T-cell (primary cell): ENCODE results near the gene KLK5. TPM values are rescaled to one million over a fixed set of nuclear protein-coding genes. Genes with fewer than 3 reads are reported as not detected.
"Not testable (repeated sequence)": the region's sequence is repeated elsewhere in the genome, so short reads cannot be mapped to it uniquely, and the experiment has no call there.

Experiments used
- ATAC-seq, 4 experiments: fragments of 200-7000 bp in 3 of 4; fragments of 150-1000 bp in 1 of 4; cut with Tn5 transposase; replicated peaks in 1 of 4; 1 replicate in 3 of 4; 2 replicates in 1 of 4; pipeline ENCODE4 v1.10.0; 2021; ENCODE audit warnings: moderate library complexity in 3 of 4, mild to moderate bottlenecking in 2 of 4, moderate number of reproducible peaks in 1 of 4
- CTCF ChIA-PET, 2 donors: fragments of 300-600 bp; sonication (Branson Sonifier 250); formaldehyde crosslinking; loops; one replicate each; lab custom pipeline; 2022; ENCODE audit warnings: antibody characterized with exemption in 2 of 2; lab: Charles Lee
- POLR2A ChIA-PET, 2 donors: fragments of 300-600 bp; sonication (Branson Sonifier 250); formaldehyde crosslinking; loops; one replicate each; lab custom pipeline; 2022; ENCODE audit warnings: antibody characterized with exemption in 2 of 2; lab: Charles Lee
- DNase-seq, 35 experiments: peaks; one replicate each; pipeline versions ENCODE4 v3.0.0 to v3.0.0-alpha.2; 2013 to 2023
- H3K27ac ChIP-seq: one replicate; pipeline ENCODE4 v1.5.1; 2013; ENCODE audit warnings: low read length
- H3K27me3 ChIP-seq, 2 experiments: replicated peaks in 1 of 2; 1 replicate in 1 of 2; 2 replicates in 1 of 2; pipeline versions ENCODE4 v1.6.1 to v1.7.0; 2013; ENCODE audit warnings: low read length in 1 of 2, mixed read lengths in 1 of 2; ENCODE audit not compliant: control insufficient read depth in 2 of 2, insufficient read depth in 2 of 2; ENCODE audit errors: extremely low read depth in 1 of 2
- H3K36me3 ChIP-seq, 2 donors: 1 replicate in 1 of 2; 2 replicates in 1 of 2; pipeline versions ENCODE4 v1.6.1 to v1.7.0; 2013; ENCODE audit warnings: low read length in 1 of 2; ENCODE audit not compliant: control insufficient read depth in 2 of 2, insufficient read depth in 1 of 2; ENCODE audit errors: extremely low read depth in 1 of 2
- H3K4me1 ChIP-seq, 2 experiments: 1 replicate in 1 of 2; 2 replicates in 1 of 2; pipeline versions ENCODE4 v1.6.1 to v1.7.0; 2013; ENCODE audit warnings: low read length in 2 of 2, mixed read lengths in 1 of 2; ENCODE audit not compliant: insufficient read depth in 2 of 2, control insufficient read depth in 1 of 2; ENCODE audit errors: extremely low read depth in 1 of 2
- H3K4me3 ChIP-seq, 2 donors: 1 replicate in 1 of 2; 2 replicates in 1 of 2; pipeline versions ENCODE4 v1.5.1 to v1.7.0; 2013; ENCODE audit warnings: mild to moderate bottlenecking in 2 of 2, low read length in 1 of 2, moderate library complexity in 1 of 2; ENCODE audit not compliant: control insufficient read depth in 1 of 2; ENCODE audit errors: extremely low read depth in 1 of 2
- H3K9me3 ChIP-seq: 2 replicates; pipeline ENCODE4 v1.7.0; 2013
- H3K27ac Mint-ChIP-seq, 2 donors: one replicate each; pipeline ENCODE4 v1.8.0; 2020 to 2021; ENCODE audit warnings: mild to moderate bottlenecking in 2 of 2, mixed read lengths in 2 of 2
- H3K27me3 Mint-ChIP-seq, 2 donors: one replicate each; pipeline ENCODE4 v1.8.0; 2021 to 2022; ENCODE audit warnings: mixed read lengths in 2 of 2
- H3K36me3 Mint-ChIP-seq: one replicate; pipeline ENCODE4 v1.8.0; 2021; ENCODE audit warnings: mixed read lengths
- H3K4me1 Mint-ChIP-seq, 3 donors: one replicate each; pipeline ENCODE4 v1.8.0; 2020 to 2022; ENCODE audit warnings: mixed read lengths in 3 of 3, mild to moderate bottlenecking in 1 of 3
- H3K4me3 Mint-ChIP-seq, 3 donors: one replicate each; pipeline ENCODE4 v1.8.0; 2020 to 2022; ENCODE audit warnings: mild to moderate bottlenecking in 3 of 3, mixed read lengths in 3 of 3, moderate library complexity in 3 of 3
- H3K9me3 Mint-ChIP-seq, 3 donors: one replicate each; pipeline ENCODE4 v1.8.0; 2020 to 2022; ENCODE audit warnings: mixed read lengths in 3 of 3
- WGBS: methylation state at CpG from one replicate; pipeline ENCODE4 v1.1.5; 2013; ENCODE audit warnings: missing lambda C conversion rate; ENCODE audit not compliant: insufficient coverage; 5-methylcytosine and 5-hydroxymethylcytosine counted together
- total RNA-seq, 35 experiments: library from RNA in 6 of 35; stranded (reverse) in 6 of 35; fragments of 120-200 nt in 1 of 35; gene quantifications; one replicate each; pipeline versions ENCODE4 v1.2.1 to v1.2.4 and lab custom pipeline; 2013 to 2026

KLK5 gene
- total RNA-seq, 5 donors from 2014 or later (not counting 1 experiment from before 2014, with no cell fraction given): not detected

- DNase-seq (no peak), ATAC-seq (no peak)
- H3K27me3 ChIP-seq: peaks cover 0 to 55% of the 10 kb centered on the region in 2 experiments
- no peaks in the 10 kb centered on the region for H3K36me3 ChIP-seq
- no peaks in the 10 kb centered on the region for H3K36me3 Mint-ChIP-seq
- H3K4me1 ChIP-seq: no peaks in the 10 kb centered on the region
- ChIA-PET POLR2A (no interaction called here), CTCF (no interaction called here)
- no peak overlapping the region for H3K4me3 Mint-ChIP-seq
- no peak overlapping the region for H3K4me3 ChIP-seq
- no peak overlapping the region for H3K27ac Mint-ChIP-seq
- H3K9me3 ChIP-seq: no peaks in the 10 kb centered on the region
- H3K9me3 Mint-ChIP-seq: no peaks in the 10 kb centered on the region
- peaks cover 50 to 67% of the 10 kb centered on the region in 2 donors for H3K27me3 Mint-ChIP-seq
- no peaks in the 10 kb centered on the region for H3K4me1 Mint-ChIP-seq
- H3K27ac ChIP-seq: no peak overlapping the region
- WGBS: 48% methylated on average over 2 of the region's 9 CpGs
These were observed 22.1 kb upstream of the KLK5 start for GRCh38 chr19:50974702-50975556.

GRCh38 chr19:50972795-50973376 is 20.0 kb upstream of the KLK5 start:
- Histone ChIP-seq H3K9me3 (no peaks in the 10 kb centered on the region), H3K36me3 (no peaks in the 10 kb centered on the region), H3K4me1 (no peaks in the 10 kb centered on the region), H3K27me3 (peaks cover 0 to 66% of the 10 kb centered on the region in 2 experiments), H3K4me3 (no peak overlapping the region), H3K27ac (no peak overlapping the region)
- Mint-ChIP-seq H3K9me3 (no peaks in the 10 kb centered on the region), H3K27ac (no peak overlapping the region), H3K4me3 (no peak overlapping the region), H3K27me3 (peaks cover 42 to 63% of the 10 kb centered on the region in 2 donors), H3K4me1 (no peaks in the 10 kb centered on the region), H3K36me3 (no peaks in the 10 kb centered on the region)
- ATAC-seq (no peak), DNase-seq (no peak)
- ChIA-PET CTCF (no interaction called here), POLR2A (no interaction called here)
- WGBS: 67% methylated on average over 6 of the region's 9 CpGs

GRCh38 chr19:50969810-50970209 is 17.0 kb upstream of the KLK5 start:
- H3K4me1 Mint-ChIP-seq, CTCF ChIA-PET, H3K36me3 Mint-ChIP-seq, H3K9me3 ChIP-seq, H3K4me3 Mint-ChIP-seq, H3K4me3 ChIP-seq, DNase-seq, H3K4me1 ChIP-seq, H3K9me3 Mint-ChIP-seq, POLR2A ChIA-PET, H3K27ac Mint-ChIP-seq, ATAC-seq, H3K36me3 ChIP-seq, H3K27ac ChIP-seq: not testable (repeated sequence)
- H3K27me3 ChIP-seq: peaks cover 0 to 71% of the 10 kb centered on the region in 2 experiments
- H3K27me3 Mint-ChIP-seq: peaks cover 49 to 57% of the 10 kb centered on the region in 2 donors
- no CpG with 5 or more reads among the region's 3 CpGs for WGBS

GRCh38 chr19:50969413-50969760 is 16.5 kb upstream of the KLK5 start, which contains the start of gene KLK6:
Gene KLK6 (minus strand): TSS chr19:50969591. CDS start chr19:50968104, 1,487 bp downstream.
- H3K27ac ChIP-seq: no peak within 1 kb of the TSS
- H3K27me3 Mint-ChIP-seq: peaks cover 51 to 55% of the 10 kb centered on the region in 2 donors

GRCh38 chr19:50968716-50969412 is 16.0 kb upstream of the KLK5 start:
- DNase-seq: no peak
- peaks cover 52 to 56% of the 10 kb centered on the region in 2 donors for H3K27me3 Mint-ChIP-seq
- peaks cover 0 to 73% of the 10 kb centered on the region in 2 experiments for H3K27me3 ChIP-seq
- no peak overlapping the region for H3K27ac Mint-ChIP-seq
- no peaks in the 10 kb centered on the region for H3K9me3 ChIP-seq
- no peak overlapping the region for H3K4me3 Mint-ChIP-seq
- ChIA-PET POLR2A (no interaction called here), CTCF (no interaction called here)
- H3K4me1 ChIP-seq: no peaks in the 10 kb centered on the region
- no peak overlapping the region for H3K4me3 ChIP-seq
- no peaks in the 10 kb centered on the region for H3K36me3 ChIP-seq
- H3K9me3 Mint-ChIP-seq: peaks cover 0 to 6% (median 0%) of the 10 kb centered on the region in 3 donors
- no peaks in the 10 kb centered on the region for H3K36me3 Mint-ChIP-seq
- H3K27ac ChIP-seq: no peak overlapping the region
- H3K4me1 Mint-ChIP-seq: no peaks in the 10 kb centered on the region
- ATAC-seq: no peak
- 33% methylated on average over 2 of the region's 7 CpGs for WGBS

More at GRCh38 chr19:50969413-50969760, 16.5 kb upstream of the KLK5 start, which contains the start of gene KLK6:
- Mint-ChIP-seq H3K4me1 (no peaks in the 10 kb centered on the region), H3K36me3 (no peaks in the 10 kb centered on the region), H3K9me3 (peaks cover 0 to under 1% (median 0%) of the 10 kb centered on the region in 3 donors), H3K4me3 (no peak within 1 kb of the TSS), H3K27ac (no peak within 1 kb of the TSS)
- no peaks in the 10 kb centered on the region for H3K36me3 ChIP-seq
- H3K9me3 ChIP-seq: no peaks in the 10 kb centered on the region
- ATAC-seq (no peak), DNase-seq (no peak)
- POLR2A ChIA-PET: no interaction called here
- no peak within 1 kb of the TSS for H3K4me3 ChIP-seq
- peaks cover 0 to 71% of the 10 kb centered on the region in 2 experiments for H3K27me3 ChIP-seq
- CTCF ChIA-PET: no interaction called here
- H3K4me1 ChIP-seq: no peaks in the 10 kb centered on the region
- 80% methylated on average over 18 of the region's 19 CpGs for whole genome bisulfite sequencing

- Mint-ChIP-seq H3K4me1 (no peaks in the 10 kb centered on the region), H3K27me3 (peaks cover 54 to 55% of the 10 kb centered on the region in 2 donors), H3K36me3 (no peaks in the 10 kb centered on the region), H3K9me3 (peaks cover 0 to 6% (median 0%) of the 10 kb centered on the region in 3 donors), H3K4me3 (no peak overlapping the region), H3K27ac (no peak overlapping the region)
- 37% methylated on average over 16 of the region's 20 CpGs for WGBS
- Histone ChIP-seq H3K4me1 (no peaks in the 10 kb centered on the region), H3K27me3 (peaks cover 0 to 76% of the 10 kb centered on the region in 2 experiments), H3K36me3 (no peaks in the 10 kb centered on the region), H3K4me3 (no peak overlapping the region), H3K27ac (no peak overlapping the region), H3K9me3 (no peaks in the 10 kb centered on the region)
- ATAC-seq (no peak), DNase-seq (no peak)
- POLR2A ChIA-PET: no interaction called here
- CTCF ChIA-PET: no interaction called here
These were observed 15.3 kb upstream of the KLK5 start for GRCh38 chr19:50967929-50968715.
